Measurements from ENCODE around the gene EPC1. TPM values are rescaled to one million over a fixed set of nuclear protein-coding genes. Genes with fewer than 3 reads are reported as not detected.
"Not testable (repeated sequence)": the region's sequence is repeated elsewhere in the genome, so short reads cannot be mapped to it uniquely, and the experiment has no call there.

The EPC1 gene
- total RNA-seq: 46.2 and 49.2 TPM in 2 replicates

DNA sequence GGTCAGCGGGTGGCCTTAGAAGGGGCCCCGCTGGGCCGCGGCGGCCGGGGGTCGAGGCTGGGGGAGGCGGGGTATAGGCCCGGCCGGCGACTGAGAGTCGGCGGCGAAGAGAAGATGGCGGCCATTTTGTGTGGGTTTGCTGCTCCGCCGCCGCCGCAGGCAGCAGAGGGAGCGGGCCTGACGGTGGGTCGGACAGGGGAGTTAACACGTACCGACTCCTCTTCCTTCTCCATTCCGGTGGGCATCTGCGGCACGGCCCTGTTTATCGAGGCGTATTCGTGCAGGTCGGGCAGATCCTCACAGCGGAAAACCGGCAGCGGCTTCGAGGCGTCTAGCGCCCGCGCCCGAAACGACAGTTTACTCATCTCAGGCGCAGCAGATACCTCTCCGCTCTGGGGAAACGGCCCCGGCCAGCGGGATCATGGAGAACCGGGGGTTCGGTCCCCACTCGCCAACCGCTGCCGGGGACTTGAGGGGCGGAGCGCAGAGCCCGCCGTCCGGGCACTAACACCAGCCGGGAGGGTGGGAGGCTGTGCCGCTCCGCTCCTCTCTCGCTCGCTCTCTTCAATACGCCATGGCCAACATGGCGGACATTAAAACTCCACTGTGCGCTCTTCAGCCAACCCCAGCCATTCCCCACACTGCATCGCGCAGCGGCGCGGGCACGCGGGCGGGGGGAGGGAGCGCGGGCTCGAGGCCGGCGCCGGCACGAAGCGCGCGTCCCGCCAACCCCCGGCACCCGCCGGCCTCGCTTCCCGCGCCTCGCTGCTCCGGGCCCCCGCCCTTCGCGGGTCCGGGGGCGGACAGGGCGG lies at the start of gene EPC1:
EPC1 (minus strand) TSS at position 608 of the 812 bp plus-strand sequence; CDS start at position 365, 243 bp downstream.
- intact Hi-C loops (cut with micrococcal nuclease): loop anchor here (1.0 to 10.0 kb wide), 12 partner anchors 11 to 662 kb away; partner anchors contain the start of genes ARHGAP12, CCDC7 and KIF5B

DNA sequence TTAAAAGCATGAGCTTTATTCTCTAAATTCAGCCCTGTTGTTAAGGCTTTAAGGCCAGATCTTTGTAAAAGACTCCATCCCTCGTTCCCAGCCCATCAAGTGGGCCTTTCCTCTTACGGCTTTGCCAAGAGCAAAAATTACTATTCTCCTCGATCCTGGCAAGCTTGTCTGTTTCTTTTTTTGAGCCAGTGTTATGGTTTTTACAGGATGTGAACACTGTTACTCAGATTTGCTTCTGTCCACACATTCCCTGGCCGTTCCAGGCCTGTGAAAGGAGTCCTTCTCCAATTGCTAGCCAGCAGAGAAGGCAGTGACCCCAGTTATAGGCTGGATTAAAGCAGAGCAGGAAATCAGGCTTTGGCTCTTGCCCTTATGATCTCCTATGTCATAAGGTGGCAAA lies 47.0 kb upstream of the EPC1 start:
- intact Hi-C loops (cut with micrococcal nuclease): no loop called here

DNA sequence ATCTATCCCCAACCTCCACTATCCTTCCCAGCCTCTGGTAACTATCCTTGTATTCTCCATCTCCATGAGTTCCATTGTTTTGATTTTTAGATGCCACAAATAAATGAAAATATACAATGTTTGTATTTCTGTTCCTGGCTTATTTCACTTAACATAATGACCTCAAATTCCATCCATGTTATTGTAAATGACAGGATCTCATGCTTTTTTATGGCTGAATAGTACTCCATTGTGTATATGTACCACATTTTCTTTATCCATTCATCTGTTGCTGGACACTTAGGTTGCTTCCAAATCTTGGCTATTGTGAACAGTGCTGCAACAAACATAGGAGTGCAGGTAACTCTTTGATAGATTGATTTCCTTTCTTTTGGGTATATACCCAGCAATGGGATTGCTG lies 45.3 kb upstream of the EPC1 start:
- intact Hi-C loops (cut with micrococcal nuclease): not testable (repeated sequence)

GRCh38 chr10:32390193-32390592 lies 43.2 kb upstream of the EPC1 start:
- intact Hi-C loops (cut with micrococcal nuclease): no loop called here

DNA sequence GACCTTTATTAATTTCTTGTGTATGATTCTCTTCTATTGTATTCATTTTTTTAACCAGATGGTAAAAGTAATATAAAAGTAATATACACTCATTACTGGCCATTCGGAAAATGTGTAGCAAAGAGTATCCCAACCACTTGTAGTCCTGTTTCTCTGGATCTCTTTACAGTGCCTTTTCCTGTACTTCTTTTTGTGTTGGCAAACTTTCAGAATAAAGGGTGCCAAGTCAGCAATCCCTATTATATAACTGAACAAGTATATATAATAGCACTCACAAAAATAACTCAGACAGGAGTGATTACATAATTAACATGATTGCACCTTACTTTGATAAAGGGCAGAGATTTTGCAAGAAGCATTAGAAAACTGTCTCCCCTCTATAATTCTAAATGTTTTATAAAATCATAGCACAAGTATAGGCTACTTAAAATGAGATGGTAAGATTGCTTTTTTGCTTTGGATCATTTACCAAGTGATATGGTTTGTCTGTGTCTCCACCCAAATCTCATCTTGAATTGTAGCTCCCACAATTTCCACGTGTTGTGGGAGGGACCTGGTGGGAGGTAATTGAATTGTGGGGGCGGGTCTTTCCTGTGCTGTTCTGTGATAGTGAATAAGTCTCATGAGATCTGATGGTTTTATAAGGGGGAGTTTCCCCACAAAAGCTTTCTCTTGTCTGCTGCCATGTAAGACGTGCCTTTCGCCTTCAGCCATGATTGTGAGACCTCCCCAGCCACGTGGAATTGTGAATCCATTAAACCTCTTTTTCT lies 41.5 kb upstream of the EPC1 start:
- intact Hi-C loops (cut with micrococcal nuclease): no loop called here

GRCh38 chr10:32386623-32387260 lies 39.8 kb upstream of the EPC1 start:
- intact Hi-C loops (cut with micrococcal nuclease): no loop called here

GRCh38 chr10:32384171-32384570 lies 37.2 kb upstream of the EPC1 start:
- intact Hi-C loops (cut with micrococcal nuclease): no loop called here

GRCh38 chr10:32381165-32381564 lies 34.2 kb upstream of the EPC1 start:
- intact Hi-C loops (cut with micrococcal nuclease): no loop called here

DNA sequence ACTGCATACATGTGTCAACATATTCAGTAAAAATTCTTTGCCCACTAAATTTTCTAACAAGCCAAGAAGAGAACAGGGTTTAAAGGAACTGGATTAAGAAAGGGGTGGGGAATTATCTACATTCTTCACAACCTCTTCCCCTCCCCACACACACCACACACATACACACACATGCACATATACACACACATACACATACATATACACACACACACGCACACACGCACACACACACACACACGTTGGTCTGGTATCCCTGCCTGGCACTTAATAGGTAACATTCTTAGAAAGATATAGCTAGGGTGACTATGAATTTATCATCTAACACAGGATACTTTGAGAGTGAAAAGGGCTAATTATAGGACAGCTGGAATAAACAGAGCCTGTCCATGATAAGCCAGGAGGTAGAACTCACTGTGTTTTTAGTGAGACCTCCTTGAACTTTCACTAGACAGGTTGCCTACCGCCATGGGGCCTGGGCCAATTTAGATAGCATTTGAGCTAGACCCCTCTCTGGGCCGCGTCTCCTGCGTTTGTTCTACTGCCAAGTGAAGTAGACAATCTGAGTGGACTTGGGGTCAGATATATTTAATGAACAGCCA lies 33.1 kb upstream of the EPC1 start:
- intact Hi-C loops (cut with micrococcal nuclease): loop anchor here (2.0 to 10.0 kb wide), 6 partner anchors 33 to 1945 kb away; partner anchors contain the start of genes ARHGAP12, MAP3K8 and ZNF438

- intact Hi-C loops (cut with micrococcal nuclease): loop anchor here (2.0 to 10.0 kb wide), 6 partner anchors 33 to 1945 kb away; partner anchors contain the start of genes ARHGAP12, MAP3K8 and ZNF438
These were observed 32.5 kb upstream of the EPC1 start for GRCh38 chr10:32379318-32379949.

DNA sequence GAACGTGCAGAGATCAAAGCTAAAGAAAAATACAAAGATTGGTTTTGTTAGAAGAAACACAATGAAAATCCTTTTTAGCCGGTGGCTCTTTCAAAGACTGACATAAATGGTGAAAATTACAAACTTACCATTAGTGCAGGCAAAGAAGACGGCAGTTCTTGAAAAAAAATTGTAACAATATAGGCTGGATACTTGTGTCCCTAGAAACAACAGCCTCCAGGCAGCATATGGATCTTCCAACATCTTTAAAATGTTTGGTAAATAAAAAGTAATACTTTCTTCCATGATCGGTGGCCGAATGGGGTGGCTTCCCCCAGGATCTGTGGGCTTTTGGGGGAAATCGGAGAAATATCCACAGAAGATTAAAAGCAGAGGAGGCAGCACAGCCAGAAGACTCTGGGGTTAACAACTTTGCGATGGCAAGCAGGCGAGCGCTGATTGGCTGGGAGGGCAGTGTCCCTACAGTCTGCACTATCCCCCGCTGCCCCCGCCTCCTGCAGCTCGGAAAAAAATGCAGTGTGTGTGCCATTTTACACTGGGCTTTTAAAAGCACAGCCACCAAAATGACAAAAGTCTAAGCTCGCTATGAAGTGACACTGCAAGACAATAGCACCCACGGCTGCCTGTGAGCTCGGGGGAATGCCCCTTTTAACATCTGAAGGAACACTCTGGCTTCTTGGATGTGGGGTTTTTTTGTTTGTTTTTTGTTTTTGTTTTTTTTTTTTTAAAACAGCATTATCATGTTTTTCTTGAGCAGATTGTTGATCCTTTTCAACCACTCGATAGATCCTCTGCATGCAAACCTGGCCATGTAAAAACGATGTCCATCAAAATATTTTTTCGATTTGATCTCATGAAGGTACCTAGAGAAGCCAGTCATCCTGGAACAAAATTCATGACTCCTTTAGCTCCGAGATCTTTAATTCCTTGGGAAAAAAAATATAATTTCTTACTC lies 31.7 kb upstream of the EPC1 start:
- intact Hi-C loops (cut with micrococcal nuclease): loop anchor here (1.0 to 10.0 kb wide), 14 partner anchors 21 to 1944 kb away; partner anchors contain the start of genes ARHGAP12, CCDC7, ITGB1 and KIF5B

DNA sequence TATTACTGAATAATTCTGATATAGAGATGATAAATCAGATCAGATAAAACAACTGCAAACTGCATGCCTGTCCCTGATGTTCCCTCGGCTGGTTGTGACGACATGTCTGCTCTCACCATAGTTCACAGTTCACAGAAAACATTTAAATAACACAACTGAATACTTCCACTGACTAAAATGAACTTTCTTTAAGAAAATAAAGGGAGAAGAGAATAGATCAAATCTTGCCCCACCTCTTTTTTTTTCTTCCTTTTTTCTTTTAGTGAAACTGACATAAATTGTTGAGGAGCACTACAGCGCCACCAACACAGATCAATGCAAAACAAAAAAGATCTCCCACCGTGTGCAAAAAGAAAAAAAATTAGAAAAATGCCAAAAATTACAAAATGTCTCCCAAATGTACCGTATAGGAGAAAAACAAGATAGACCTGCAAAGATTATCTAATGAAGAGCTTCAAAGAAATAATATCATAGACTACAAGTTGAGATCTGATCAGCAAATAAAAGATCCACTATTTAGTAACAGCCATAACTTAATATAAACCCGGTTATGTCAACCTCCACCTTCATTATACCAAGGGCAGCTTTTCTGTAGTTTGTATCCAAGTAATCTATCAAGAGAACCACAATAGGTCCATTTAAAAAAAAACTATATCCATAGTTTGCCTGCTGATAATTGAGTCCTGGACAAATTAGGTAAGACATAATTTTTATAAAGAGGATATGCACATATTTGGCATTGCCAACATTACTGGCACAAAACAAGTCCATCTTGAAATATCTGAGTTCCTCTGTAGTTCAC lies 30.7 kb upstream of the EPC1 start:
- intact Hi-C loops (cut with micrococcal nuclease): loop anchor here (1.0 to 10.0 kb wide), 17 partner anchors 20 to 1943 kb away; partner anchors contain the start of genes ARHGAP12, CCDC7, ITGB1 and KIF5B

DNA sequence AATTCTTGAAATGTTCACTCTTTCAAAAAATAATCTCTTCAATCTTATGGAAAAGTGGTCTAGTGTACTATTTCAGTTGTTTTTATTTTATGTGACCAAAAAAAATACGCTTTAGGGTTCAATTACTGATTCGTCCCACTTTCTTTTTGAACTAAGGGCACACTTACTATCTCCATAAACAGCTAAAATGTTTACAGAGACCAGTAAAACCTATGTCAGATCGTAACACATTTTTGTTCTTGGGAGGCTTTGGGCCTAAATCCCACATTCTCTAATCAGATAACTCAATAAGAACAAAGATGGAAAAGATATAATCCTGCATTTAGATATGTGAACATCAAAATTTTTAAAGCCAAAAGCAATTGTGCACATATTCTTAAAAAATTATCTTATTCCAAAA lies 29.8 kb upstream of the EPC1 start:
- intact Hi-C loops (cut with micrococcal nuclease): loop anchor here (1.0 to 10.0 kb wide), 8 partner anchors 8 to 1942 kb away; partner anchors contain the start of genes ARHGAP12, MAP3K8 and ZNF438

GRCh38 chr10:32376097-32376496 lies 29.1 kb upstream of the EPC1 start:
- intact Hi-C loops (cut with micrococcal nuclease): loop anchor here (1.0 to 10.0 kb wide), 6 partner anchors 8 to 1941 kb away; partner anchors contain the start of genes ARHGAP12, MAP3K8 and ZNF438

DNA sequence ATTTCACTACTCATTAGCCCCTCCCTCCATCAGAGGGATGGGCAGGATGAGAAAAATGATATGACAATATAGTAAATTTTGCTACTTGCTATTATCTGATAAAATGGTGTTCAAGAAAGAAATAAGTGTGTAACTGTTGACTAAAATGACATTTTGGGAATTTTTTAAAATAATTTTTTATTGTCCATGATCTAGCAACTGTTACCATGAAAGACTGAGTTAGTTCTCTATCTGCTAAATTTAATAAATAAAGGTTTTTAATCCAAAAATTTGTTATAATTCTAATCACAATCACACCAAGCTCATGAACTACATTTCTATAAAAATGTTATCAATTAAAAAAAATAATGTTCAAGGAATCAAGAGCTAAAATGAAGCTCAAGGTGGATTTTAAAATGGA lies 28.7 kb upstream of the EPC1 start:
- intact Hi-C loops (cut with micrococcal nuclease): loop anchor here (1.0 to 10.0 kb wide), 6 partner anchors 7 to 1941 kb away; partner anchors contain the start of genes ARHGAP12, MAP3K8 and ZNF438

- intact Hi-C loops (cut with micrococcal nuclease): loop anchor here (5.0 to 10.0 kb wide), 4 partner anchors 447 to 1940 kb away; partner anchors contain the start of genes ARHGAP12, MAP3K8 and ZNF438
These were observed 27.6 kb upstream of the EPC1 start for GRCh38 chr10:32374605-32375004.

DNA sequence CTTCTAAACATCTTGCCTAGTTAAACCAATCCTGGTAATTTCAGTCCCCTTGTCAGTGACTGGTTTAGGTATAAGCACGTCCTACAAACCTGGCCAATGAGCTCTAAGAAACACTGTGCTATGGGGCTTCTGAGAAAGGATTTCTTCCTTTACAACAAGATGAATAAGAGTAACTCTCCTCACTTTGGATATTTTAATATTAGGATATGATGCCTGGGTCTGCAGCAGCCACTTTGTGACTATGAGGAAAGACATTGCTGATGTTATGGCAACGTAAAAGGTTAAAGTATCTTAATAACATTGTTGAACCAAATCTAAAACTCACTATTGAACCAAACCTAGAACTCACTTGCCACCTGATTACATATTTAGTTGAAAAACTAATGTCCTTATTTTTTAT lies 26.5 kb upstream of the EPC1 start:
- intact Hi-C loops (cut with micrococcal nuclease): loop anchor here (10.0 kb wide), 1 partner anchor 1939 kb away; the partner anchor contains the start of gene MAP3K8

DNA sequence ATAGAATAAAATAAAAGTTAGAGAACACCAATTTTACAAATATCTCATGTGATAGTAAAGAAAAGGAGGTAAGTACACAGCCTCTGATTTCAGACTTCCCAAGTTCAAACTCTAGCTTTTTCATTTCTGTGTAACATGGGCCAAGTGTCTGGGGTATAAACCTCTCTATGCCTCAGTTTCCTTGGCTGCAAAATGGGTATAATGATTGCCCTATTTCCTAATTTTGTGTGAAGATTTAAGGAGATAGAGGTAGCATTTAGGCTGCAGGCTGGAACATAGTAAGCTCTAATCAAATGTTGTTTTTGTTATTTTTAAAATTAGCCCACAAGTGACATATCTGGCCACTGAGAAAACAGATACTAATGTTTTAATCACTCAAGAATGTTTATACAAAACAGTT lies 26.1 kb upstream of the EPC1 start:
- intact Hi-C loops (cut with micrococcal nuclease): loop anchor here (10.0 kb wide), 1 partner anchor 1938 kb away; the partner anchor contains the start of gene MAP3K8
